IMR-90 (cell line): ENCODE results near the gene DDX24.

ENCODE experiments used
- CTCF ChIP-seq: conservative IDR thresholded peaks from 2 replicates; pipeline ENCODE4 v1.5.1; 2012; ENCODE audit warnings: mild to moderate bottlenecking, low read depth, low read length, improper control_type of control experiment
- MAFK ChIP-seq: IDR thresholded peaks from 2 replicates; pipeline ENCODE4 v1.6.1; 2012; ENCODE audit warnings: low read depth, low read length, improper control_type of control experiment
- MXI1 ChIP-seq: IDR thresholded peaks from 2 replicates; pipeline ENCODE4 v1.6.1; 2012; ENCODE audit warnings: low read depth, mild to moderate bottlenecking, low read length, moderate library complexity, borderline replicate concordance
- POLR2A ChIP-seq: IDR thresholded peaks from 2 replicates; pipeline ENCODE4 v1.6.1; 2012; ENCODE audit warnings: mild to moderate bottlenecking, low read depth, low read length
- RCOR1 ChIP-seq: IDR thresholded peaks from 2 replicates; pipeline ENCODE4 v1.6.1; 2012; ENCODE audit warnings: mild to moderate bottlenecking, low read length, improper control_type of control experiment; ENCODE audit not compliant: insufficient replicate concordance
- RFX5 ChIP-seq: IDR thresholded peaks from 2 replicates; pipeline ENCODE4 v1.8.0; 2012; ENCODE audit warnings: low read depth, mild to moderate bottlenecking, low read length, moderate library complexity
- SMC3 ChIP-seq: fragments of 150-350 bp; IDR thresholded peaks from 2 replicates; pipeline ENCODE4 v1.6.1; 2016; ENCODE audit warnings: low read depth, mild to moderate bottlenecking, antibody characterized with exemption, low read length, moderate library complexity
- USF2 ChIP-seq: fragments of 150-350 bp; IDR thresholded peaks from 2 replicates; pipeline ENCODE4 v1.6.1; 2017; ENCODE audit warnings: mild to moderate bottlenecking, antibody characterized with exemption, low read length, low read depth

- TF ChIP-seq POLR2A: no peak
- no peak for TF ChIP-seq CTCF
- no peak for TF ChIP-seq MAFK
- no peak for TF ChIP-seq USF2
- no peak for TF ChIP-seq RFX5
- no peak for TF ChIP-seq MXI1
- no peak for TF ChIP-seq RCOR1
- no peak for TF ChIP-seq SMC3
Observed at GRCh38 chr14:94077111-94077821, 3.7 kb downstream of the DDX24 start.
